ENCODE results near the gene APLF.

- TF ChIP-seq JUND (IDR thresholded peaks at IDR 0.05; ENCODE audit: low read length) (no peak), TAF1 (IDR thresholded peaks at IDR 0.05; ENCODE audit: low read depth, low read length) (no peak), RAD21 (IDR thresholded peaks at IDR 0.05 in 1 of 2, conservative IDR thresholded peaks at IDR 0.05 in 1 of 2; ENCODE audit: low read depth in 2 of 2, low read length in 2 of 2) (no peak), CTCF (IDR thresholded peaks at IDR 0.05; ENCODE audit: control extremely low read depth in 1 of 3, insufficient read depth in 1 of 3, low read depth in 1 of 3, low read length in 3 of 3) (no peak), ZNF274 (IDR thresholded peaks at IDR 0.05; ENCODE audit: borderline replicate concordance, extremely low read depth, low read length) (no peak), FOSL1 (IDR thresholded peaks at IDR 0.05; ENCODE audit: insufficient read depth, low read depth, low read length) (no peak), HDAC2 (IDR thresholded peaks at IDR 0.05; ENCODE audit: borderline replicate concordance in 1 of 2, low read depth in 2 of 2, low read length in 2 of 2) (no peak), CHD2 (IDR thresholded peaks at IDR 0.05; ENCODE audit: low read length) (no peak), YY1 (IDR thresholded peaks at IDR 0.05; ENCODE audit: low read depth, low read length) (no peak), E2F6 (IDR thresholded peaks at IDR 0.05) (no peak), BRCA1 (IDR thresholded peaks at IDR 0.05; ENCODE audit: low read depth, low read length) (no peak), MAX (IDR thresholded peaks at IDR 0.05) (no peak), POLR2A (IDR thresholded peaks at IDR 0.05; ENCODE audit: control extremely low read depth in 1 of 2, low read depth in 2 of 2, low read length in 2 of 2) (no peak)
Measured at GRCh38 chr2:68436270-68436669, 31.1 kb upstream of the APLF start.
